Measurements from ENCODE around the gene KCND3. TPM values are rescaled to one million over a fixed set of nuclear protein-coding genes. Genes with fewer than 3 reads are reported as not detected.

Gene KCND3
- total RNA-seq, 4 donors from 2014 or later, result 1.8 to 5.3 (median 4.2) TPM

- Histone ChIP-seq H3K4me3 (replicated peaks in 1 of 3) (no peak overlapping the region), H3K9me3 (no peaks in the 10 kb centered on the region), H3K4me1 (peaks cover 5 to 33% of the 10 kb centered on the region in 2 donors), H3K36me3 (no peaks in the 10 kb centered on the region), H3K27me3 (no peaks in the 10 kb centered on the region), H3K27ac (no peak overlapping the region)
- WGBS, 2 donors, result 13 to 21% methylated on average over 4 to 5 of the region's 5 CpGs
- peak; percentile 70 for DNase-seq
- TF ChIP-seq POLR2A (IDR thresholded peaks at IDR 0.05) (no peak), CTCF (IDR thresholded peaks at IDR 0.05) (no peak)
- intact Hi-C loops (cut with DNase I), result no loop called here
These were observed 264.3 kb downstream of the KCND3 start for GRCh38 chr1:111725192-111725591.

GRCh38 chr1:111723871-111724270 is 265.6 kb downstream of the KCND3 start:
- H3K4me3 ChIP-seq (replicated peaks in 1 of 3), result no peak overlapping the region
- peaks cover 5 to 30% of the 10 kb centered on the region in 2 donors for H3K4me1 ChIP-seq
- intact Hi-C loops (cut with DNase I), result no loop called here
- no peaks in the 10 kb centered on the region for H3K36me3 ChIP-seq
- 70 to 82% methylated on average over 1 of the region's 1 CpG for WGBS, 2 donors
- H3K9me3 ChIP-seq, result no peaks in the 10 kb centered on the region
- H3K27ac ChIP-seq, result no peak overlapping the region
- H3K27me3 ChIP-seq, result no peaks in the 10 kb centered on the region
- DNase-seq, result no peak
- TF ChIP-seq CTCF (IDR thresholded peaks at IDR 0.05), result no peak
- no peak for TF ChIP-seq POLR2A (IDR thresholded peaks at IDR 0.05)

- DNase-seq, result no peak
- peaks cover 5 to 30% of the 10 kb centered on the region in 2 donors for H3K4me1 ChIP-seq
- H3K4me3 ChIP-seq (replicated peaks in 1 of 3), result no peak overlapping the region
- 87 to 89% methylated on average over 7 of the region's 7 CpGs for WGBS, 2 donors
- no peaks in the 10 kb centered on the region for H3K27me3 ChIP-seq
- H3K9me3 ChIP-seq, result no peaks in the 10 kb centered on the region
- intact Hi-C loops (cut with DNase I), result no loop called here
- H3K27ac ChIP-seq, result no peak overlapping the region
- TF ChIP-seq CTCF (IDR thresholded peaks at IDR 0.05) (no peak), POLR2A (IDR thresholded peaks at IDR 0.05) (no peak)
- no peaks in the 10 kb centered on the region for H3K36me3 ChIP-seq
These were observed 266.2 kb downstream of the KCND3 start for GRCh38 chr1:111723091-111723806.

- Histone ChIP-seq H3K27ac (no peak overlapping the region), H3K36me3 (no peaks in the 10 kb centered on the region), H3K4me3 (replicated peaks in 1 of 3) (no peak overlapping the region), H3K27me3 (no peaks in the 10 kb centered on the region), H3K9me3 (no peaks in the 10 kb centered on the region), H3K4me1 (peaks cover 5 to 30% of the 10 kb centered on the region in 2 donors)
- no peak for TF ChIP-seq POLR2A (IDR thresholded peaks at IDR 0.05)
- no peak for TF ChIP-seq CTCF (IDR thresholded peaks at IDR 0.05)
- WGBS, 2 donors, result 65 to 73% methylated on average over 10 of the region's 10 CpGs
- intact Hi-C loops (cut with DNase I), result no loop called here
- DNase-seq, result no peak
These were observed 268.3 kb downstream of the KCND3 start for GRCh38 chr1:111720977-111721786.

Small RNAs within 50 kb of the gene (small RNA-seq; reads per million reads assigned to genes)
- gene INKA2, result 0.75 reads per million

Other genes starting within 250 kb of the KCND3 start
- 10 to 100 TPM; 15.7 to 32.6 (median 20.8) TPM for gene DDX20, start 233.8 kb downstream of the KCND3 start, total RNA-seq

Data from thyroid gland (tissue), 4 donors.